GM13976 (cell line): Measurements from ENCODE around the gene GJA5.

ENCODE experiments used
- DNase-seq: peaks from one replicate; pipeline ENCODE4 v3.0.0; 2012; ENCODE audit warnings: low spot score
- in situ Hi-C: fragments of 300-500 bp; cut with MboI; formaldehyde crosslinking; loops from one replicate; pipeline ENCODE4 v1.12.0; 2022; ENCODE audit warnings: low sequenced_read_pairs, mixed read lengths, inconsistent platforms; ENCODE audit not compliant: unreplicated experiment
- TF ChIP-seq, protein P1 (sequence below): IDR thresholded peaks from 2 replicates; pipeline ENCODE4 v1.5.1; 2012; ENCODE audit warnings: borderline replicate concordance, mild to moderate bottlenecking; ENCODE audit not compliant: insufficient read depth; ENCODE audit errors: extremely low read depth, missing control alignments, control extremely low read depth

GJA5 gene

GRCh38 chr1:147781056-147781471 is 20.7 kb upstream of the GJA5 start:
- in situ Hi-C loops: no loop called here
- DNase-seq: no peak
- TF ChIP-seq, protein P1, sequence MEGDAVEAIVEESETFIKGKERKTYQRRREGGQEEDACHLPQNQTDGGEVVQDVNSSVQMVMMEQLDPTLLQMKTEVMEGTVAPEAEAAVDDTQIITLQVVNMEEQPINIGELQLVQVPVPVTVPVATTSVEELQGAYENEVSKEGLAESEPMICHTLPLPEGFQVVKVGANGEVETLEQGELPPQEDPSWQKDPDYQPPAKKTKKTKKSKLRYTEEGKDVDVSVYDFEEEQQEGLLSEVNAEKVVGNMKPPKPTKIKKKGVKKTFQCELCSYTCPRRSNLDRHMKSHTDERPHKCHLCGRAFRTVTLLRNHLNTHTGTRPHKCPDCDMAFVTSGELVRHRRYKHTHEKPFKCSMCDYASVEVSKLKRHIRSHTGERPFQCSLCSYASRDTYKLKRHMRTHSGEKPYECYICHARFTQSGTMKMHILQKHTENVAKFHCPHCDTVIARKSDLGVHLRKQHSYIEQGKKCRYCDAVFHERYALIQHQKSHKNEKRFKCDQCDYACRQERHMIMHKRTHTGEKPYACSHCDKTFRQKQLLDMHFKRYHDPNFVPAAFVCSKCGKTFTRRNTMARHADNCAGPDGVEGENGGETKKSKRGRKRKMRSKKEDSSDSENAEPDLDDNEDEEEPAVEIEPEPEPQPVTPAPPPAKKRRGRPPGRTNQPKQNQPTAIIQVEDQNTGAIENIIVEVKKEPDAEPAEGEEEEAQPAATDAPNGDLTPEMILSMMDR: no peak

- no peak for DNase-seq
- TF ChIP-seq, protein P1: no peak
- in situ Hi-C loops: no loop called here
Measured at GRCh38 chr1:147777694-147778093, 17.3 kb upstream of the GJA5 start.

DNA sequence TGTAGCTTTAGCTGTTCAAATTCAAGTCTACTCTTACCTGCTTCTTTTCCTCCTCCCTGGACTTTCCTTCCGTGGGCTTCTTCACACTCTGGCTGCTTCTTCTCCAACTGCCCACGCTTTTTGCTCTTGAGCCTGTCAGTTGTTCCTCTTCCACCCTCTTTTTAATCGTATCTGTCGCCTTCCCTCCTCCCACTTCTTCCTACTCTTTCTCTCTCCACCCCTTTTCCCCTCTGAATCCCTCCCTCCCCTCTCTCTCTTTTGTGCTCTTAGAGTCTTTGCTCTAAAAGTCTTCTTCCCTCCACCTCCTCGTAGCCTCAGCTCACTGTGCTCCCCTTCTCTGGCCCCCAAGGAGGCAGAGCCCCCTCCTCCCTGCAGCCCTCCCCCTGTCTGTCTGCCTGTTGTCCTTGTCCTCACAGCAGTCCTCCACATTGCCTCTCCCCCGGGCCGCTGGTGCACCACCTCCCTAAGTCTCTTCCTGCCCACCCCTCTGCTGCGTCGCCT is 12.9 kb upstream of the GJA5 start:
- TF ChIP-seq, protein P1: no peak
- no peak for DNase-seq
- in situ Hi-C loops: no loop called here

GRCh38 chr1:147772570-147772969 is 12.2 kb upstream of the GJA5 start:
- DNase-seq: no peak
- TF ChIP-seq, protein P1: no peak
- in situ Hi-C loops: no loop called here

- in situ Hi-C loops: no loop called here
- no peak for DNase-seq
- TF ChIP-seq, protein P1: no peak
Measured at GRCh38 chr1:147771226-147772125, 11.1 kb upstream of the GJA5 start.

GRCh38 chr1:147769106-147769505 is 8.7 kb upstream of the GJA5 start:
- in situ Hi-C loops: no loop called here
- TF ChIP-seq, protein P1: no peak
- no peak for DNase-seq
